GM18870 (cell line): ENCODE measurements around the gene PTCD2.

ENCODE experiments used
- ATAC-seq: cut with Tn5 transposase; IDR thresholded peaks from one replicate; pipeline ENCODE4 v1.9.1; 2021; ENCODE audit warnings: moderate library complexity; ENCODE audit not compliant: unreplicated experiment

Gene PTCD2

DNA sequence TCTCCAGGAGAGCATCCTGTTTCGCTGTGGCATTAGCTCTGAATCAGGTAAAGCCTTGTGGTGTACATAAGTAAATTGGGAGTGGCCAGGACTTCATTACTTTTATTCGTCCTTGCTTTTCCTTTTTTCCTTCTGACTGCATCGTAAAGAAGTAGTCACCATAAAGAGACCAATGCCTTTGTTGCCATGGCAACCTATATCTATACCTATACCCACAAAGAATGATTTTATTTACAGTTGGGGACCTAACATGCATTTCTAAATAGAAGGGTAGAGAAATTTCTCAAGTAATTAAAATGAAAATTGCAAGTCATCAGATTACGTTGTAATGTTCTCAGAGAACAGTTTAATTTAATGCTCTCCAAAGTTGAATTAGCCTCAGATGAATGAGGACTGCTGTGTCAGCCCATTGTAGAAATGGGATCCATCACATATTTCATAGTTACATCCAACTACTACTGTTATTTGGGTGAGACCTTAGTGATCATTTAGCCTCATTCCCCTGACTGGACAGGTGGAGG is 18.6 kb downstream of the PTCD2 start:
- no peak for ATAC-seq

DNA sequence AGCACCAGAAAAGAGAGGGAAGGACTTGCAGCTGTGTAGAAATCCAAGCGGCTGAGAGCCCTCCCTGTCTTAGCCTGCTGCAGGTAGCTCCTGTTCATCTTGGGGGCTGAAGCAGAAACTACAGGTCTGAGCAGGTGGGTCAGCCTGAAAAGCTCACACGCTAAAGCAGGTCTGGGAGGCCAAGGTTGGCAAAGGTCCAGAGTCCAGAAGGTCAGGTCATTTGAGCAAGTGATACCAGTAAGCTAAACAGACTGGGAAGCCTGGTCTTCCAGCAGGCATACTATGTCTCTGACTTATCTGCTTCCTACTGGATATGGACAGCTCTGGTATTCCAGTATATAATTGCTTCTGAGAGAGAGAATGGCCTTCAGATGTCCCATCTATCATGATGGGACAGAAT is 26.2 kb downstream of the PTCD2 start:
- no peak for ATAC-seq

DNA sequence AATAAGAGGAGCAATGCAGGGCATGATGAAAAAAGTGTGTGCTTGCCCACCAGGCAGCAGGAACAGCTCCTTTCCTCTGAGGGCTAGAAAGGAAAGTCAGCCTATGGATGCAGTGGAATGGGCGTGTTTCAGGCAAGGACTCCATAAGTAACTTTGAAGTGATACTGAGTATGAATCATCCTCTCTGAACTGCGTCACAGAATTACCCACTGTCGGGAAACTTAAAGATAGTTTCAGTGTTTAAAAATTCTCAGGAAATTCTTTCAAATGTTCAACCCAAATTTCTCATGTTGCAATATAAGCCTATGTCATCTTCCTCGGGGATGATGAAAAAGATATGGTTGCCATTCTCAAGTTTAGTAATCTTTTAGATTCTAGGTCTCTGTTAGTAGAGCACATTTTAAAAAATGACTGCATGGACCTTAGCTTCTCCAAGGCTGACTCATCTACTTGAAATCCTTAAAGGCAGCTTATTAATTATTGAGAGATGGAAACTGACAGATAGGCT is 27.7 kb downstream of the PTCD2 start:
- ATAC-seq, result no peak

DNA sequence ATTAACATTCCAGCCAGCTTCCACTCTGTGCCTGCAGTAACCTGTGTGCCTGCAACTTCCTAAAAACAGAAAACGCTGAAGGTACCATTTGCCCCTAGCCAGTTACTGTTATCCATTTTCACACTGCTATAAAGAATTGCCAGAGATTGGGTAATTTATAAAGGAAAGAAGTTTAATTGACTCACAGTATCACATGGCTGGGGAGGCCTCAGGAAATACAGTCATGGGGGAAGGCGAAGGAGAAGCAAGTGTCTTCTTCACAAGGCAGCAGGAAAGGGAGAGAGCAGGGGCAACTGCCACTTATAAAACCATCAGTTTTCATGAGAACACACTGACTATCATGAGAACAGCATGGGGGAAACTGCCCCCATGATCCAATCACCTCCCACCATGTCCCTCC is 31.2 kb downstream of the PTCD2 start:
- ATAC-seq, result no peak

DNA sequence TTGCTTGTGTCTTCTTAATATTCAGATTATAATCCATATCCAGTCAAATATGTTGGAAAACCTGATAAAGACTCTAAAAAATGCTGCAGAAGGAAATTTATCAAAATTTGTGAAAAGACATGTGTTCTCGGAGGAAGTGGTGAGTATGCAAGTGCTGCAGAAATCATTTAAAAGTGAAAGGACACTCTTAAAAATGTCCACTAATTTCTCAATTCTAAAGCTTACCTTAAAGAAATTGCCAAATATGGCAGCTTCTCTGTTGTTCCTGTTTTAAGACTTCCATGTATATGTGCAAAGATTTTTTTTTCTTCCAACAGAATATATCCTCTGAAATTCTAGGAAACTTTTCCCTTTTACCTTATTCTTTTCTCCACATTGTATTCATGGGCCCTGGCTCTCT is 32.4 kb downstream of the PTCD2 start:
- no peak for ATAC-seq

DNA sequence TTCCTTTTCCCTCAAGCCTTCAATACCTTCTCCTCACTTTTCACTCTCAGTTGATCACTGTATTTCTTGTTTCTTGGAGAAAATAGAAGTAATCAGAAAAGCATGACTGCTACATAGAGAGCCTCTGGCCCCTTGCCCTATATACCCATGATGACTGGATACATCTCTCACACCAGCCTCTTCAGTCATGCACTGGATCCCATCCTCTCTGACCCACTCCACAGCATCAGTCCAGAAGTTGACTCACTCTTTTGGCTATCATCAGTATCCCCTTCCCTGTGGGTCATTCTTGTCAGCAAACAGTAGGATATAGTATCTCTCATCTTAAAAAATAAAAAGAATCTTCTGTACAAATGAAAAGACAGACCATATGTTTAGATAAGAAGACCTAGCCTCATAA is 32.9 kb downstream of the PTCD2 start:
- ATAC-seq, result no peak

DNA sequence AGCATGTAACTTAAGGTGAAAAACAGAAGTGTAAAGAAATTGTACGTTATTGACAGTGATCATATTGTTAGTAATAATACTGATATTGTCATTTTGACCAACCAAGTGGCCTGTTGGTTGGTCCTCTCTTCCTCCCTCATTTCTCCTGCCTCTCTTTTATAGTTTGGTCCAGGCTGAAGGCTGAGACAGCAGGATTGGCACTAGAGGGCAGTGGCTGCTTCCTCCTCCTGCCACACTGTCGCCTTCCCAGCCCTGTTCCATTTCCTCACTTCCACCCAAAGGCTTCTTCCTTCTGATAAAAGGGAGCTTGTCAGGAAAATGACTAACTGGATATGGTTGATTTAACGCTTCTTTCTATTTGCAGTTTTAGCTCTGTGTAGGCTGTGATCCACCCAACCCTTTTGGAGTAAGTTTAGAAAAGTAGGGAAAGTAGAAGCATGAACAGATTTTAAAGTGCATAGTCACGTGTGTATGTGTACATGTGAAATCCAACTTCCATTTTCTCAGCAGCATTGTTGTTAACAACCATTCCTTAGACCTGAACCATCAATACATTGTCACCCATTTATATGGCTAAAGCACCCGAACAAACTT is 35.6 kb downstream of the PTCD2 start:
- ATAC-seq, result no peak

DNA sequence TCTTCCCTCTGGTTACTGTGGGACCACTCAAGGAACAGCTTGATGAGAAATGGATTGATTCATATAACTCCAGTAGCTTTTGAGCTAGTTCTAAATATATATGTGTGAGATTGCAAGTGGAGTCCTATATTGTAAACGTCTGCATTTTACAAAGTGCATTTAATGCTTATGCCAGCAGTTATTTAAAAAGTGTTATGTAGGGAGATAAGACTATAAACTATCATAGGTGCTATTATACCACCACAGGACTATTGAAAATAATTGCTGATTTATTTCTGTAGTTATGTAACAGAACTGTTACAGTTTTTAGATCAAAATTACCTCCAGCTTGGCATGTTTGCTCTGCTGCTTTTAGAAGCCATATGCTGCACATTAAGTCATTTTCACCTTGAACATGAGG is 36.2 kb downstream of the PTCD2 start:
- no peak for ATAC-seq

DNA sequence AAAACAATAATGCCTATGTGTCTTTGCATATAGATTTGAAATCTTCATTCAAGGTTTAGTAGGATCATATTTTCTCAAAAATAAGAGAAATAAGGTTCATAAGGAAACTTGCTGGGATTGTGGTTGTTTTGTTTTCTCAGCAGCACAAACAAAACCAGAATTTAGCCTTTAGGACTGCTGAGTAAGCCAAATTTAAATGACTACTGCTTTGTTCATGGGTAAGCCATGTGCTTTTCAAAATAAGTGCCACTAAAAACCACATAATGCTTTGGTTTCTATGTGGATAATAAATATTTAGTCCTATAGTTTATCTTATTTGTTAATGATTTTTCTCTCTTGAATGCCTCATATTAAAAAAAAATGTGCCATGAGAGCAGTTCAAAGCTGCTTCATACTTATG is 38.8 kb downstream of the PTCD2 start:
- ATAC-seq, result no peak

DNA sequence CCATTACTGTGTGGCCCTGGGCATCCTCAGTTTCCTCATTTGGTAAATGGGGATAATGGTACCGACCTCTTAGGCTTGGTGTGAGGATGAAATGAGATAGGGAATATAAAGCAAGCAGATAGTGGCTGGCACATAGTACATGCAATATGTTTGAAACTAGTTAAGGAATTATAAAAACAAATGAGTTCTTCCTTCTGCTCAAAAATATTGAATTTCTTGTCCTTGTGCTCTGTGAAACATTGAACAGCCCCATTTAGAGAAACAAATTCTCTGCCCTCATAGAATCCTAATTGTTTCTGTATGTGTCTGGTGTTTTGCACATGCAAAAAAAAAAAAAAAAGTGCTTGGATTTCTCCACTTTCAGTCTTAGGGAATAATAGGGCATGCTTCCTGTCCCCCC is 39.7 kb downstream of the PTCD2 start:
- ATAC-seq, result no peak

DNA sequence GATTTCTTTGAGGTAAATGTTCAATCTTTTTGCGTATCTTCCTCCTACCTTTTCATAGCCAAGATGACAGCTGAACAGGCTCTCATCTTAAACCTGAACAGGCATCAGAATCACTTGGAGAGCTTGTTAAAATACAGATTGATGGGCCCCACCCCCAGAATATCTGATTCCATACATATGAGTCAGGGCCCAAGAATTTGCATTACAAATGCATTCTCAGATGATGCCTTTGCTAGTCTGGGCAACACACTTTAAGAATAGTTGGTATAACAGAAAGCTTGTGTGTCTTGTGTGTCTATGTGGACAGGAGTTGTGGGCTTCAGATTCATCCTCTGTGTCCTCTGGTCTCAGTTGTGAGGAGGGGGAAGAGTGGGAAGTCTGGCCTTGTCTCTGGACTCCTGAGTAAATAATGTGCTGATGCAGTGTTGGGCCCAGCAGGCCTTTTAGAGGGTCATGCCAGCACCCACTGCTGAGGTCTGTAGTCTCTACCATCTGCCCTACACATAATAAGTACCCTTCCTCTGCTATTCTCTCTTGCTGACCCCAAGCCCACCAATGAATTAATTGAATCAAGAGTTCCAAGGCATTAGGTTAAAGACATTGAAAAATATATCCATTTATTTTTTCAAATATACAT is 43.1 kb downstream of the PTCD2 start:
- ATAC-seq, result no peak

DNA sequence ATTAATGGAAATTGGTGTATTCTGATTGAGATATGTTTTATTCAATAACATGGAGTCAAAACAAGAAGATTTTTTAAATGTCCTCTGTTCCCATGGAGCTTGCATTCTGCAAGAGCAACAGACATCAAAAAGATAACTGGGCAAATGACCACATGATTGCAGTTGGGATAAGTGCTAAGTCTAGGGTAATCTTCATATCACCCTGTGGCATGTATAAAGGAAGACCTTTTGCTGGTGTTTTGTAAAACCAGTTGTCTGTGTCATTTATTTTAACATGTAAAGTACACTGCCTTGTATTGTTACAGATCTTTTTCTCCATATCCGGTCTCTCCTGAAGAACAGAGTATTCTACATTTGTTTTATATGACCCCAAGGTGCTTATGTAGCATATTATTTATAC is 44.0 kb downstream of the PTCD2 start:
- ATAC-seq, result no peak

DNA sequence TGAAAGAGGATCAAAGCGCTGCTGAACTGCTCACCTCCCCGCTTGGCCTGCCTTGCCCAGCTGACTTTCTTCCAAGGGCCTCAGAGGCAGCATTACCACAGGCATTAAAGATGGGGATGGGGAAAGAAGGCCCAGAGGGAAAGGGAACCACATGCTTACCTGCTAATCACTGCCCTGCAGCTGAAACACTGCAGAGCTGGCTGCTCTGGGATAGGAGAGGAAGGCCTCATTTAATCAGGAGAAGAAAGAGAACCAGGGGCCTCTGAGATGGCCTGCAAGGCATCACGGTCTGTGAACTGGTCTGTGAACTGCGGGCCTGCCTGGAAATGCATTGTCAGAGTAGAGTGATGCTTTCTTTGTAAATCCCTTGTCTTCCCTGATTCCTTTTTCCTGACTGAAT is 44.8 kb downstream of the PTCD2 start:
- no peak for ATAC-seq

DNA sequence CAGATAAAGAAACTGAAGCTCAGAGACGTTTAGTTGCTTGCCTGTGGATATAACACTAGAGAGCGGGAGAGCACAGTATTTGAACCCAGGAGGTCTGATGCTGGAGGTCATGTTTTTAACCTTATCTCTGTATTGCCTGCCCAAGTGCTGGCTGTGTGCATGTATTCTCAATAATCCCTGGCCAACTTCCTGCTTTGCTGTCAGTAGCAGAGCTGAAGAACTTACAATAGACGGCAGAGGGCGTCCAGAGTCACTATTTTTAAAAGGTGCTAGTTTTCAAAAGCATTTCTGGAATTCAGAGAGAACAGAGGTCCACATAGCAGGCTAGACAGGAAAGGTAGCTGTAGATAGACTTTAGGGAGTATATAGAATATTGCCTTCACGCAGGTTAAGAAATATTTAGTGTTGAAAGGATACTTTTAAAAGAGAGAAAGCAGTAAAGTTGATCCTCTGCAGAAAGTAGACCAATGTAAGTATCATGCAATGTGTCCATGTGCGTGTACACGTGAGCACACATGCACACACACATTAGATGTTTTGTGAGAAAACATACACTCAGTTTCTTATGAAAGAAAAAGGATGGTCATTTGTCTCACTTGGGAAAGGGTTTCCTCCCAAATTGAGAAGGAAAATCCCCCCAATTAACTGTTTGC is 46.3 kb downstream of the PTCD2 start:
- ATAC-seq, result peak; percentile 54

DNA sequence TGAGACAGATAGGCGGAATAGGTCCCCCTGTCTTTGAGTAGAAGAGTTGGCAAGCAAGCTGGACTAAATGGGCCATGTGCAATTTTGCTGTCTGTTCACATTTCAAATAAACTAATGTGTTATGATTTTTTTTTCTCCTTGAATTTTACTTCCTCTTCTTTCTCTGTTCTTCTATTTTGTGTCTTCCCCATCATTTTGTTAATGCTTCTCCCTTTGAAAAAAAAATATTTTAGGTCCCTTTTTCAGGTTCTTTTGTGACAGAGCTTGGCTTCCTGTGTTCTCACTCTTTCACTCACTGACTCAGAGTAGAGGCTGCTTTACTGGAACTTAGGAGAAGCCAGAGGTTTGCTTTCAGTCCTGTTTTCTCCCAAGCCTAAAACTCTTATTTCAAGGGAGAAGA is 48.1 kb downstream of the PTCD2 start:
- no peak for ATAC-seq

DNA sequence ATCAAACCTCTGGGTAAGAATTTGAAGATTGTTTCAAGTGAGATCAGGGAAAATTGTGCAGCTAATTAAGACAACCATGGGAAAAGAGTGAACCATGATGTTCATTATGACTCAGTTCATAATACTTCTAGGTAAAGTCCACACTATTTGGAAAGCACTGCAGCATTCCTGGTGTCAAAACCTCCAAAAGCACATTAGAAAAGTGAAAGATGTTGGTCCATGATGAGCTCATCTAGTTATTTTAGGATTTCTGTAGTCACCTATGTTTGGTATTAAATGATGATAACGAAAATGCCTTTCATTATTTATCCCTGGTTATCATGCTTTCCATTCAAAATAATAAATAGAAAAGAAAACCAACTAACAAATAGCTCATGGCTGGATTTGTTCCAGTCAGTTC is 49.1 kb downstream of the PTCD2 start:
- no peak for ATAC-seq

DNA sequence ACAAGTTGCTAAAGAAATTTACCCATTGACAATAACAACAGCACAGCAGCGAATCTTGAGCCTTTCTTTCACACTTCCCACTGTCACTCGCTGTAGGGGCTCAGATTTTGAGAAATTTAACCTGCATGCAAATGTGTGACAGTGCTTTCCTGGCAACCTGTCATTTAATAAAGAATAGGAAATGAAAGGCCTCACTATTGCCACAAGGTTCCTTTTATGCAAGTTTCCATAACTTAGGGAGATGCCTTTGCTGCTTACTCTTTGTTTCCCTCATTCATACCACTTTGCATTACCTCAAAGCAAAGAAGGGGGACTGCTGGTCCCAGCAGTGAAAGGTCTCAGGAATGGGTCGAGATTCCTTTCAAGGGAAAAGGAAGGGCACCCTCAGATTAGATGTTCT is 49.5 kb downstream of the PTCD2 start:
- no peak for ATAC-seq

DNA sequence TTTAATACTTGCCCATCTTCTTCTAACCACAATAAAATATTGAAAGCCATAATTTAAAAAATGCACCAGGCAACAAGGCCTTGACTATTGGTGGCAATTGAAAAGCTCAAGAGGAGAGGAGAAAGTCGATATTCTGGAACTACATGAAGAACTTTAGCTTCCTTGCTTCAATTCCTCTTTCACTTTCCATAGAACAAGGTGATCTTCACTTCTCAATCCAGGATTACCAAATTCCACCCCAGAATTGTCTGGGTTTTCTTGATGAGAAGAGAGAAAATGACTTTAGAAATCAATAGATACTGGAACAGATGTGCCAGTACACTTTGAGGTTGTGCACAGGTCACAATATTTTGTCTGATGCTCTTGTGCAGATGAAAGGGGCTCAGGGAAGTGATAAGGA is 52.2 kb downstream of the PTCD2 start:
- no peak for ATAC-seq

DNA sequence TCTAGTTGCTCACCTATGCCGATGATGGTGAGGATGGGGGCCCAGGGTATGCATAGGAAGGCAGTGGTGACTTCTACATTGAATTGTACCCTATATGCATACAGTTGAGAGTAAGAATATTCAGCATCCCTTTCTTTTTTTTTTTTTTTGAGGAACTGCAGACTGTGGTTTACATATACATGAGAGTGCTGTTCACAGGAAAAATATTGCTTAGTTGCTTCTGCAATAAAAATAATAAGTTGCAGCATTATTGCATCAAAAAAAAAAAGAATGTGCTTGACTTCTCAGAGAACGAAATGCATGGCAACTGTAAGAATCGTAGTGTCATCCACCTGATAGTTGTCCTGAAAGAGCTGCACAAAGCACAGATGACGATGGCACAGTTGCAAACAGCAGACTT is 52.8 kb downstream of the PTCD2 start:
- ATAC-seq, result no peak

DNA sequence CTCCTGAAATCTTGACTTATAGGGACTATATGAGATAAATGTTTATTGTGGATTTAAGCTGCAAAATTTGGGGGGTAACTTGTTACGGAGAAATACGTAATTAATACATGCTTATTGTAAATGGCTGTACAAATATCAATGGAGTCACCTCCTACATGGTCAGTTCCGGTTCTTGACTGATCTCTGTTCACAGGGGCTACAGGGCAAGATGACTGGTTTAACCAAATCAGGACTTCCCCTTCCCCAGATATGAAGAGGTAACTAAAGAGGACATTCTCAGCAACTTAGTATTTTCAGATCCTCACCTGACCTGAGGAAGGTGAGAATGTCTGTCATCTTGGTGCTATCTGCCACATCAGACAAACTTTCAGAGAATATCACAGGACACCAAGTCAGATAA is 54.7 kb downstream of the PTCD2 start:
- ATAC-seq, result no peak

DNA sequence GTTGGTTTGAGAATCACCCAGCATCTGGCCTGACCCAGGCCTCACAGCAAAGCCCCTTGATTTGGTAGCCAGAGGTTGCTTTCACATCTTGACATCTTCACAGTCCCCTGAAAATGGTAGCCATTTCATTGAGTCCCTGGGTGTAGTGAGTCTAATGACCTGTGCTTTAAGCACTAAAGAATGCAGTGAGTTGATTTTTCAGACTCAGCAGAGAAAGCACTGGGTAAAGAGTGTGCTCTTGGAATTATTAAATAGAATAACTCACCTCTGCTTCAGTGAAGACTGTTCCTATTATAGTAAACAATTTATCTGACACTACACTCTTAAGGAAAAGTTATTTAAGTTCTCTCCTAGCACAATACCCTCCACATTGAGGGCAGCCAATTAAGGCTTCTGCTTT is 56.2 kb downstream of the PTCD2 start:
- no peak for ATAC-seq

DNA sequence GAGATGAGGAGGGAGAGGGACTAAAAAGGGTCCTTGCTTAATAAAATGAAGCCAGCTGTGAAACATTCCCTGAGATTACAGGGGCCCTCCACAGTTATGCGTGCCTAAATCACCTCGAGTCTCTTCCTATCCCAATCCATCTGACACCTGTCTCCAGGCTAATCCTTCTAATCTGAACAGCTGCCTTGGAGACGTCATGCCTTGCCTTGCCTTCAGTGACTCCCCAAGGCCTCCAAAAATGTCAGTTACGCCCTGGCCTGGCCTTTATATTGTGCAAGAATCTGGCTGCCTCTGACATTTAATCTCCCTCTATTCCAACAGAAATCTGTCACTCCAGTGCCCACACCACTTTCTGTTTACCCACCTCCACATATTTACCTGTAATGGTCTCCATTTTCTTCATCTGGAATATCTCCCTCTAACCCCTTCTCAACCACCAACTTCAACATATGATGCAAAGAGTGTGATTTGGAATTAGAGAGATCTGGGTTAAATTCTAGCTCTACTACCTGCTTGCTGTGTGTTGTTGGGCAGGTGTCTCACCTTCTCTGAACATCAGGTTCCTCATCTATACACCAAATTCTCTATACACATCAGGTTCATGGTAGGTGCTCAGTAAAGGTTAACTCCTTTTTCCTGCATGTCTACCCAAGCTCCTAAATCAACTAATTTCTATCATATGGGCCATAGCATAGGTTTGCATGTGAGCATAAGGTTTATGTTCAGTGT is 57.9 kb downstream of the PTCD2 start:
- ATAC-seq, result no peak
